Activated naive CD4-positive, alpha-beta T cell treated with anti-CD3 and anti-CD28 coated beads, Interleukin-2, amount 10 ng/mL, durations not matched to agents 7 days and 5 days (primary cell): ENCODE measurements around the gene RGMB.

Experiments
- CTCF ChIA-PET: fragments of 350-600 bp; sonication (Branson Sonifier 250); formaldehyde crosslinking; loops from one replicate; lab custom pipeline; 2021; ENCODE audit warnings: antibody characterized with exemption; lab: Charles Lee
- DNase-seq: peaks from one replicate; pipeline ENCODE4 v3.0.0-alpha.2; 2020
- H3K27ac Mint-ChIP-seq: one replicate; pipeline ENCODE4 v1.8.0; 2021; ENCODE audit warnings: mild to moderate bottlenecking, moderate library complexity, mixed read lengths
- H3K27me3 Mint-ChIP-seq: one replicate; pipeline ENCODE4 v1.8.0; 2021; ENCODE audit warnings: mild to moderate bottlenecking, mixed read lengths
- H3K36me3 Mint-ChIP-seq: one replicate; pipeline ENCODE4 v1.8.0; 2021; ENCODE audit warnings: mixed read lengths
- H3K4me1 Mint-ChIP-seq: one replicate; pipeline ENCODE4 v1.8.0; 2021; ENCODE audit warnings: mixed read lengths
- H3K4me3 Mint-ChIP-seq: one replicate; pipeline ENCODE4 v1.8.0; 2021; ENCODE audit warnings: mild to moderate bottlenecking, moderate library complexity, mixed read lengths
- H3K9me3 Mint-ChIP-seq: one replicate; pipeline ENCODE4 v1.8.0; 2021; ENCODE audit warnings: mixed read lengths

The RGMB gene

DNA sequence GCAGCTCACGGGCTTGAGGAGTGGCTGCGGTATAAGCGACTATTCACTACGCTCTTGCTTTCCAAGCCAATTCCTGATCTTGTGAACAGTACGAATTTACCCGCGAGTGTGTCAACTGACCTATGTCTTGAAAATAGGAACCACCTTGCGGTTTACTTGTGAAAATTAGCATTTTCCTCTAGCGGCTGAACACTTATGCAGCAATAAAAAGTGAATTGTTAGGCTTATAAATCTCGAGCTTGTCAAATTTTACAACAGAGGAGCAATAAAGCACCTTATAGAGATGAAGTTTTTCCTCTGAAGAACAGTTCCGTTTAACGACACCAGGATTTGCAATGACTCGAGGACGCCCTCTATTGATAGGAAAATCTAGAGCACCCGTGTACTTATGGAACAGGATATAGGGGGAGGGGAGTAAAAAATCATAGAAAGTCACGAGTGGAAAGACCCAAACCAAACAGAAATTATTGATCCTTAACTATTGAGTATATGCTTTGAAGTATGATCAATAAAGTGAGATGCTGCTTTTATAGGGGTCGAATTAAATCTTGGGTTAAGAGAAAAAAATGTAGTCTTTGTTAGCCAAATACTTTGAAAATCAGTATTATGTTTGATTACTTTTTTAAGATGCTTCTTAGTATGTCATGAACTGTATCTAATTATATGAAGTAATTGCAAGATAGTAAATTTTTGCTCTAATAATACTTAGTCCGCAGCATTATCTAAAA lies 1.9 kb upstream of the RGMB start:
- CTCF ChIA-PET = interaction anchor here (0.9 to 6.7 kb wide), 8 partner anchors 9 to 1475 kb away, joined by 3 to 61 read pairs (median 4); no protein-coding TSS in a partner anchor
- Mint-ChIP-seq H3K4me1 (peaks cover 68% of the 10 kb centered on the region), H3K27ac (no peak overlapping the region)

DNA sequence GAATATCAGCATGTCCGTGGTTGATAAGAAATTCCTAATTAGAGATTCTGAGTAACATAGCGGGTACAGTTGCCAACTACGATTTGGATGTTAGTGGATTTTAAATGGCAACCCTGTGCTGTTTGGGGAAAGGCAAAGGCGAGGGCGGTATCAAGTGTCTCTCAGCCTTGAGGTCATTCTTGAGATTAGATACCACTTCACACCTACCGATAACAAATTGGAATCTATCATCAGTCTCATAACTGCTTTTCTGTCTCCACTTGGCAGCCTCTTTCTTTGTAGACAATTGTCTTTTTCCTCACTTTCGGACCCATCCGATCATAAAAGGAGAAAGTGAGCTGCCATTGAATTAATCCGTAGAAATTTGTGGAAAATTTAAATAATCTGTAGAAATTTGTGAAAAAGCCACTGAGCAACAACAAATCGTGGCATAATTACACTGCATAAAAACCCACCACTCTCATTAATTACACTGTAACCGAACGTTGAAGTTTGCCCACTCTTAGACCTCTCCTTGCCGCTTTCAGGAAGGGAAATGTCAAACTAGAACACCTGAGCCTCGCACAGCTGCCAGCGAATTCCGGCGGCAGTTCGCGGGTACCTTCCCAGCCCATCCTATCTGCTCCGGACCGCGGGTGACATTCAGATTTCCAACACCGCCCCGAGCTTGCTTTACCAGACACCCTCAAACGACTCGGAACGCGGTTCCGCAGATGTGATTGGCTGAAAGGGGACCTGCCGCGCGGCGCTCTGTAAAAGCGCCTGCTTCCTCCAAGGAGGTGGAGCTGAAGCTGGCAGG lies 849 bp upstream of the RGMB start:
- H3K4me3 Mint-ChIP-seq = peak overlapping the region; percentile 87
- peaks cover 66% of the 10 kb centered on the region for H3K4me1 Mint-ChIP-seq
- DNase-seq = peak; percentile 64
- peak overlapping the region; percentile 87 for H3K27ac Mint-ChIP-seq
- H3K27me3 Mint-ChIP-seq = peaks cover 73% of the 10 kb centered on the region
- H3K36me3 Mint-ChIP-seq = peaks cover 2% of the 10 kb centered on the region
- CTCF ChIA-PET = interaction anchor here (1.0 to 6.7 kb wide), 3 partner anchors 8 to 287 kb away, joined by 3 to 61 read pairs (median 15); no protein-coding TSS in a partner anchor
- no peaks in the 10 kb centered on the region for H3K9me3 Mint-ChIP-seq

More for the DNA sequence above, 1.9 kb upstream of the RGMB start:
- Mint-ChIP-seq H3K4me3 (peak overlapping the region; percentile 81), H3K9me3 (no peaks in the 10 kb centered on the region), H3K36me3 (peaks cover 2% of the 10 kb centered on the region), H3K27me3 (peaks cover 77% of the 10 kb centered on the region)
- peak; percentile 71 for DNase-seq

DNA sequence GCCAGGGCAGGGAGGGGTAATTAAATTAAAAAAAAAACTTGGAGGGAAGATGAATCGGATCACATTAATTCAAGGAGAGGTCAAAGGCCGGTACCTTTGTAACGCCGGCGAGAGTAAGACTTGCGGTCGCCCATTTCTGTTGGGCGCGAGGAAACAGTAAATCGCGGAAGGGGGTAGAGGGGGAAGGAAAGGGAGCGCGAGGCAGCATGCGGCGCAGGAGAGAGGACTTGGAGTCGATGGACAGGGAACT lies 324 bp upstream of the RGMB start:
- peaks cover 63% of the 10 kb centered on the region for H3K4me1 Mint-ChIP-seq
- H3K4me3 Mint-ChIP-seq = peak overlapping the region; percentile 87
- peak overlapping the region; percentile 87 for H3K27ac Mint-ChIP-seq
- CTCF ChIA-PET = no interaction called here
- H3K36me3 Mint-ChIP-seq = peaks cover 2% of the 10 kb centered on the region
- DNase-seq = no peak
- H3K9me3 Mint-ChIP-seq = no peaks in the 10 kb centered on the region
- peaks cover 67% of the 10 kb centered on the region for H3K27me3 Mint-ChIP-seq

DNA sequence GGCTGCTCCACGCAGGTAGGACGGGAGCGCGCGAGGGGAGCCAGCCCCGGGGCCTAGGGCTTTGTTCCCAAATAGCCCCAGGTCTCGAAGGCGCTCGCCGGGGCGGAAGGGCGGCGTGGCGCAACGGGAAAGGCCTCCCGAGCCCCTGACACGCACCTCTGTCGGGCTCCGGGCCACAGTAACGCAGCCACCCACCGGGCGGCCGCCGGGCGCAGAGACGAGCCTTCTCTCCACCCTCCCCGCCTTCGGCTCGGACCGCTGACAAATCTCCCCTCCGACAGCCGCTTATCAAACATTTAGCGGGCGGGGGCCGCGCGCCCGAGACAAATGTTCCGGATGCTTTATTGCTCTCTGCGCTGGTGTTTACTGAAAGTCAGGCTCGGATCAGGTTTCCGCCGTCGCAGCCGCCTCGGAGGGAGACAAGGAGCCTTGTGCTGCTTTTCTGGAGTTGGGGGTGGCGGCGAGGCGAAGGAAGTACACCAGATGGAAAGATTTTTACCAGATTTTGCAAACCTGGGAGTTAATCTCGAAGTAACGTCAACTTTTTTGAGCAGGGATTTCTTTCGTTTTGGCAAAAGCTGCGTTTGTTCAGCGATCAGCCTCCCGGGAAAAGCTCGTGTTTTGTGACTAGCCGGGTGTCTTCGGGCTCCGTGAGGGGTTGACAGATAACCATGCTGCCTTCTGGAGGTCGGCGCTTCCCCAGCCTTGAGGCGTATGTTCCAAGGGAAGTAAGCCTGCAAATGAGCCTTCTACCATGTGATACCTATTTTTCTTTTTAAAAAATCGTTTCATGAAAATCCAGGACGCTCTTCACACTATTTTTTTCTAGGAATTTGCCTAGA lies 950 bp downstream of the RGMB start:
- CTCF ChIA-PET = no interaction called here
- H3K27ac Mint-ChIP-seq = peak overlapping the region; percentile 90
- DNase-seq = peak; percentile 68
- no peaks in the 10 kb centered on the region for H3K9me3 Mint-ChIP-seq
- H3K4me1 Mint-ChIP-seq = peaks cover 58% of the 10 kb centered on the region
- peak overlapping the region; percentile 97 for H3K4me3 Mint-ChIP-seq
- peaks cover 2% of the 10 kb centered on the region for H3K36me3 Mint-ChIP-seq
- H3K27me3 Mint-ChIP-seq = peaks cover 55% of the 10 kb centered on the region

DNA sequence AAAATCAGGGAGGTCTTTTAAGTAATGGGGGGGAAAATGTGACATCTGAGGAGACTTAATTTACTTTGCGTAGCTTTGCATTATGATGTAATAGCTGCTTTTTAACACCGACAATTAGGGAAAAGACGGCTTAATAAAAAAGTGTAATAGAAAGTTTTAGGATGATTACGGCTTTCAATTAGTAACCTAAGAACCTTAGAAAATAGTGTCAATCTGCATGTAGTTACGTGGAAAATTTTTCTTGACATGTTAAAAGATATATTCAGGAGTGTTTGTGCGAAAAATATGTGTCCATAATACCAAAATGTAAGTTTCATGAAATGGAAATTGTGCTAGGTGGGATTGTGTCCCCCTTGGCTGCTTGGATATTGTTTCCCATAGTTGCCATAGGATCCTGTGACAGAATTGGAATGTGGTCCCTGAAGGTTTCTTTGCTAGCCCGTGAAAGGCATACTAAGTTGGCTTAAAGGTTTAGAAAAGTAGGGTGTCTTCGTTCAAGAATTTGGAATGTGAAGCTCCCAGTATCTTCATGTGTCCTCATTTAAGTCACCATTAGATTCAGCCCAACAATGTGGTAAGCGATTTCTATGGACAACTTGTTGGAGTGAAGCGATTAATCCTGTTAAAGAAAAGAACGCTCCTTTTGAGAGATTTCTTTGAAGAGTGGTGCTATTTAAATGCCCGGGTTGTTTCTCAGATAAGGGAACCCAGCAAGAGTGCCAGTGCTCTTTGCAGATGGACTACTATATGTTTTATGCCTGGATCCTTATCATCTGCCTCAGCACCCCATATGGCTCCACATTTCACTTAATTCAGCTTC lies 2.0 kb downstream of the RGMB start:
- Mint-ChIP-seq H3K4me1 (peaks cover 48% of the 10 kb centered on the region), H3K36me3 (peaks cover 1% of the 10 kb centered on the region), H3K27me3 (peaks cover 48% of the 10 kb centered on the region), H3K27ac (no peak overlapping the region), H3K4me3 (peak overlapping the region; percentile 97), H3K9me3 (no peaks in the 10 kb centered on the region)
- CTCF ChIA-PET = no interaction called here
- DNase-seq = no peak

DNA sequence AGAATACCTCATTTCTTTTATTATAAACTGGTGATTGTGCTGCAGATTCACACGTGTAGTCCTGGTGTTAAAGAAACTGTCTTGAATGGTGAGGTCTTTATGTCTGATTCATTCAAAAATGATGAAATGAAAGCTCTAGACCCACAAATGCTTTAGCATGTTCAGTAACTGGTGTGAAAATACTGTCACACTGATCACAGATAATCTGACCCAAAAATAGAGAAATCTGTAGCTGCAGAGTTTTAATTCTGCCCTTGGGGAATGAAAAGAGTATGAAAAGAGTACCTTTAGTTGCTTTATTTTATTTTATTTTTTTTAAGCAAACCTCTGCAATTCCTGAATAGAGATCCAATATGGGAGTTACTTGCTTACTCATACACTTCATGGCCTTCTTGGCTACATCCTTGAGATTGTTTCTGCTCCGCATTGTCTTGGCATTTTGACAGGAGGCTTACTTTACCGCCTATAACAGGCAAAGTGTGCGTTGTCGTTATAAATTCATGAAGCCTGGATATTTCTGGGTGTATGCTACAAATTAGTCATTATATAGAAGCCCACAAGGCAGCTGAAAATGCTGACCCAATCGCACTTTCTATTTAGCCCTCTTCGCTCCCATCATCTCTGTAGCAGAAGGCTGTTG lies 2.7 kb downstream of the RGMB start:
- CTCF ChIA-PET = interaction anchor here (1.8 kb wide), 1 partner anchor 8 kb away, joined by 8 read pairs; no protein-coding TSS in a partner anchor
- Mint-ChIP-seq H3K27me3 (peaks cover 41% of the 10 kb centered on the region), H3K9me3 (no peaks in the 10 kb centered on the region), H3K27ac (no peak overlapping the region), H3K36me3 (peaks cover 1% of the 10 kb centered on the region), H3K4me1 (peaks cover 41% of the 10 kb centered on the region), H3K4me3 (peak overlapping the region; percentile 97)
- DNase-seq = no peak

DNA sequence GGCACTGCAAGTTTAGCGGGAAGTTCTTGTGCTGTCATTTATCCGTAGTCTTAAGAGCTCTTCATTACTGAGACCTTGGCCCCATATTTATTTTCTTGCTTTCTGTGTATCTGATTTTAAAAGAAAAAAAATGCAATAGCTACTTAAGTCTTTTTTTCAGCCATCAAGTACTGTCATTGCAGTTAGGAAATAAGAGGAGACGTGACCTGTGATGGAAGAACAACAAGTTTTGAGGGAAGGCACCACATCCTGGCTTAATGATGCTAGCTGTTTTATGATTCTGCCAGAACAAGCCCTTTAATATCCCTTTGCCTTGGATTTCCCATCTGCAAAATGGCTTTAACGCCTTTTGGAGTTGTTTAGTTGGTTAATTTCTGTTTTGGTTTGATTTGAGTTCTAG lies 3.8 kb downstream of the RGMB start:
- Mint-ChIP-seq H3K27me3 (peaks cover 33% of the 10 kb centered on the region), H3K27ac (no peak overlapping the region), H3K4me1 (peaks cover 30% of the 10 kb centered on the region), H3K36me3 (peaks cover 1% of the 10 kb centered on the region), H3K4me3 (no peak overlapping the region), H3K9me3 (no peaks in the 10 kb centered on the region)
- CTCF ChIA-PET = interaction anchor here (0.6 to 1.8 kb wide), 6 partner anchors 9 to 1546 kb away, joined by 3 to 8 read pairs (median 3); no protein-coding TSS in a partner anchor
- DNase-seq = no peak

DNA sequence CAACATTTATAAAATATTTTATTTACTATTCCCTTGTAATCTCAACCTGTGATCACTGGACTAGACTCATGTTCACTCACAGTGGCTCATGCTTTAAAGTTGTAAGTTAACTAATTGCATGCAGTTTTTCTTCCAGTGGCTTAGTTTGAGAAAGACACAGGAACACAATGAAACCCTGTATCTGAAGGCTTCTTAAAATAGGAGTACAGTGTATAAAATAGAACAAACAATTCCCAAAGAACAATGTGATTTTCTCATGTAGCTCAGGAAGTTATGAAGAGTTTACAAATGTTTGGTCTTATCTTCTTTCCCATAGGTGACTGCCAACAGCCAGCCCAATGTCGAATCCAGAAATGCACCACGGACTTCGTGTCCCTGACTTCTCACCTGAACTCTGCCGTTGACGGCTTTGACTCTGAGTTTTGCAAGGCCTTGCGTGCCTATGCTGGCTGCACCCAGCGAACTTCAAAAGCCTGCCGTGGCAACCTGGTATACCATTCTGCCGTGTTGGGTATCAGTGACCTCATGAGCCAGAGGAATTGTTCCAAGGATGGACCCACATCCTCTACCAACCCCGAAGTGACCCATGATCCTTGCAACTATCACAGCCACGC lies 5.9 kb downstream of the RGMB start:
- Mint-ChIP-seq H3K4me1 (peaks cover 17% of the 10 kb centered on the region), H3K27me3 (peaks cover 17% of the 10 kb centered on the region), H3K36me3 (peaks cover 1% of the 10 kb centered on the region), H3K9me3 (no peaks in the 10 kb centered on the region), H3K4me3 (no peak overlapping the region), H3K27ac (no peak overlapping the region)
- DNase-seq = no peak
- CTCF ChIA-PET = interaction anchor here (1.2 kb wide), 1 partner anchor 10 kb away, joined by 4 read pairs; no protein-coding TSS in a partner anchor

DNA sequence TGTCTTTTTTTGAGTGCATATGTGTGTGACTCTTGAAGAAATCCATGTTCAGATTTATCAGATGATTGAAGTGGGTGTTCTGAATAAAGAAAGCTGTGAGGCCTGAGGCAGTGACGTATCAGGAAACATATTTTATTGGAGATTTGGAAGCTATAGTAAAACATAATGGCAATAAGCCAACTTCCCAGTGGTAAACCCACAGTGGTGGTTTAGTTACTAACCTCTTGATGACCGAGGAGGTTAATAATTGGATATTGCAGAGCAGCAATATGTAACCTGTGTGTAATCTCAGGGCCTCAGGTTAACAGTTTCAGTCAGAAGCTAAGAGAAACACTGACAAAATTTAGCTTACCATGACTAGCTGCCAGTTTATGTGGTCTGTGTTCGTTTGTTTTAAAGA lies 6.9 kb downstream of the RGMB start:
- no peak overlapping the region for H3K27ac Mint-ChIP-seq
- DNase-seq = no peak
- H3K36me3 Mint-ChIP-seq = peaks cover 1% of the 10 kb centered on the region
- peaks cover 9% of the 10 kb centered on the region for H3K27me3 Mint-ChIP-seq
- no peak overlapping the region for H3K4me3 Mint-ChIP-seq
- H3K9me3 Mint-ChIP-seq = no peaks in the 10 kb centered on the region
- CTCF ChIA-PET = interaction anchor here (0.7 to 4.4 kb wide), 3 partner anchors 8 to 14 kb away, joined by 3 to 18 read pairs (median 3); no protein-coding TSS in a partner anchor
- H3K4me1 Mint-ChIP-seq = peaks cover 7% of the 10 kb centered on the region

DNA sequence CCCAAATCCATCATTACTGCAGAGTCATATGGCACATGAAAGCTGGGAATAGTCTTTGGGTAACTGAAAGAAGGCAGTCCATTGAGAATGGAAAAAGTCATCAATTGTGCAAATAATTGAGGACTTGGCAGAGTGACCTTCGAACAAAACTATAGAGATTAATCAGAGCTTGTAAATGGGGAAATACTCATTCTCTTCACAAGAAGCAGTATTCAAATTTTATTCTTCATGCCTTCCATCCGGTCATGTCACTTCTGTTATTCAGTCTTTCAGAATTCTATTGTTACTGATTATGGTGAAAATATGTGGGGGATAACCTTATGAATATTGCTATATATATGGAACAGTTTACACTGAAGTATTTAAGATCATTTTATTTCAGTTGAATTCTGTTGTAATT lies 8.1 kb downstream of the RGMB start:
- no peak for DNase-seq
- no peaks in the 10 kb centered on the region for H3K9me3 Mint-ChIP-seq
- CTCF ChIA-PET = interaction anchor here (4.4 kb wide), 1 partner anchor 13 kb away, joined by 18 read pairs; no protein-coding TSS in a partner anchor
- H3K4me3 Mint-ChIP-seq = no peak overlapping the region
- H3K4me1 Mint-ChIP-seq = no peaks in the 10 kb centered on the region
- H3K27me3 Mint-ChIP-seq = peaks cover 9% of the 10 kb centered on the region
- H3K27ac Mint-ChIP-seq = no peak overlapping the region
- H3K36me3 Mint-ChIP-seq = peaks cover 1% of the 10 kb centered on the region

DNA sequence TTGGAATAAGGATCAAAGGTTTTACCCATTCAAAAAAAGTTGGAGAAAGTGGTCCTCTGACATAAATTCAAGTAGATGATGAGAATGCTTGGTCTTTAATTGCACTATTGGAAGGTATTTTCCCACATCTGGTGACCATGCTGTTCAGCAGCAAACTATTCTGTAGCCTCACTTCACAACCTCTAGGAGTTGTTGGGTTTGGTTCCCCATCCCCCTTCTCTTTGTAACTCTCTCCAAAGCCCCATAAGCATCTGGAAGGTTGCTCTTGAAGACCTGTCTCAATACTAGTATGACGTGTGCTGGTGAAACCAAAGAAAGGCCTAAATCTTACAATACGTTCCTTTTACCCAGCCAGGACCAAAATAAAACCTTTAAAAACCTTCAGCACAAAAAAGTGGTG lies 8.5 kb downstream of the RGMB start:
- Mint-ChIP-seq H3K36me3 (peaks cover 1% of the 10 kb centered on the region), H3K4me1 (no peaks in the 10 kb centered on the region), H3K27ac (no peak overlapping the region)

DNA sequence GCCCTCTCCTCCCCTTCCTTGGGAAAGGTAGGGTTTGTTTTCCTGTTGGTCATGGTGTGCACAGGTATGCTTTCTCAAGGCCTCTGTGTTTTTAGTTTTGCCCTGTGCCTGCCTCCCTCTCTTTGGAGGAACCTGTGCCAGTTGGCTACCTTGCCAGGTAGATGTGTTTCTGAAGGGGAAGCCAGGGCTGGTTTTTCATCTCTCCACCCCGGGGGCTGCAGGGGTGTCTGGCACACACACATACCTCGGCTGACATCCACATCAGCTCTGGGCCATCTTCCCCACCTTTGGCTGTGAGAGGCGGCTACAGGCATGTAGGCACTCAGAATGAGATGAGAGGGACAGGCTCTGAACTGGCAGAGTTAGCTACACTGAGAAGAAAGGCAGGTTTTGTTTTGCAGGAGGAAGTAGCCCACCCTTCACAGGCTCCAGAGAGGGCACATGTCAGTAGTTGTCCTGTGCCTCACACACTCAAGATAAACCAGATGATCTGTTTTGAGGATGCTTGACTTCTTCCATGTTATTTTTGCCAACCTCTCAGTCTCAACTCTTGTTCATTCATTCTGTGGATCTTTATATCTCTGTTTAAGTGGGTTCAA lies 9.7 kb downstream of the RGMB start:
- no peaks in the 10 kb centered on the region for H3K4me1 Mint-ChIP-seq
- peaks cover 1% of the 10 kb centered on the region for H3K36me3 Mint-ChIP-seq
- no peaks in the 10 kb centered on the region for H3K9me3 Mint-ChIP-seq
- H3K4me3 Mint-ChIP-seq = no peak overlapping the region
- CTCF ChIA-PET = interaction anchor here (1.2 to 4.4 kb wide), 2 partner anchors 13 to 14 kb away, joined by 5 to 18 read pairs; no protein-coding TSS in a partner anchor
- no peak overlapping the region for H3K27ac Mint-ChIP-seq
- DNase-seq = no peak
- H3K27me3 Mint-ChIP-seq = peaks cover 4% of the 10 kb centered on the region

More for the DNA sequence above, 8.5 kb downstream of the RGMB start:
- no peak for DNase-seq
- Mint-ChIP-seq H3K9me3 (no peaks in the 10 kb centered on the region), H3K27me3 (peaks cover 4% of the 10 kb centered on the region), H3K4me3 (no peak overlapping the region)
- CTCF ChIA-PET = interaction anchor here (1.2 to 4.4 kb wide), 2 partner anchors 13 to 14 kb away, joined by 5 to 18 read pairs; no protein-coding TSS in a partner anchor
